SK-N-SH (cell line): ENCODE results near the gene HIF3A. TPM values are rescaled to one million over a fixed set of nuclear protein-coding genes. Genes with fewer than 3 reads are reported as not detected.

Source experiments
- CTCF ChIA-PET: fragments of 300-600, 350-600 bp; formaldehyde crosslinking; extraction: SDS; loops from one replicate; lab custom pipeline; 2021; lab: Yijun Ruan, JAX
- POLR2A ChIA-PET: fragments of 350-600 bp; sonication (Branson Sonifier 250); formaldehyde crosslinking; extraction: SDS; loops from one replicate; lab custom pipeline; 2020; ENCODE audit warnings: antibody characterized with exemption, inconsistent platforms; lab: Yijun Ruan, JAX
- DNase-seq: peaks from one replicate; pipeline ENCODE4 v3.0.0; 2012
- H2AFZ ChIP-seq: fragments of 200-600 bp; sonication (generic); 2 replicates; pipeline ENCODE4 v1.8.1; 2016; ENCODE audit warnings: antibody characterized with exemption, mild to moderate bottlenecking, low read depth
- H3F3A ChIP-seq: fragments of 200-600 bp; sonication (generic); replicated peaks from 2 replicates; pipeline ENCODE3; 2016; ENCODE audit warnings: antibody characterized with exemption, mild to moderate bottlenecking; ENCODE audit not compliant: insufficient read depth
- H3K27ac ChIP-seq, 2 experiments: fragments of 200-500 bp in 1 of 2; fragments of 200-600 bp in 1 of 2; sonication (Bioruptor generic) in 1 of 2; sonication (generic), shearing (Covaris generic) in 1 of 2; 2 replicates each; pipeline versions ENCODE4 v1.5.1 to v1.6.1; 2014 to 2016; ENCODE audit warnings: low read depth in 2 of 2, inconsistent platforms in 1 of 2, low read length in 1 of 2, mild to moderate bottlenecking in 1 of 2, mixed read lengths in 1 of 2
- H3K27me3 ChIP-seq: fragments of 200-600 bp; sonication (generic), shearing (Covaris generic); 2 replicates; pipeline ENCODE4 v1.6.1; 2016; ENCODE audit warnings: mixed run types; ENCODE audit not compliant: insufficient read depth
- H3K36me3 ChIP-seq, 2 experiments: fragments of 200-500 bp in 1 of 2; fragments of 200-600 bp in 1 of 2; sonication (Bioruptor generic) in 1 of 2; sonication (generic) in 1 of 2; replicated peaks in 1 of 2; 2 replicates each; pipeline versions ENCODE3 to v1.5.1; 2014 to 2016; ENCODE audit warnings: low read length in 1 of 2, mild to moderate bottlenecking in 1 of 2; ENCODE audit not compliant: insufficient read depth in 2 of 2, control insufficient read depth in 1 of 2
- H3K4me1 ChIP-seq, 2 experiments: fragments of 200-500 bp in 1 of 2; fragments of 200-600 bp in 1 of 2; sonication (Bioruptor generic) in 1 of 2; sonication (generic), shearing (Covaris generic) in 1 of 2; 2 replicates each; pipeline versions ENCODE4 v1.5.1 to v1.6.1; 2014 to 2016; ENCODE audit warnings: low read depth in 1 of 2, low read length in 1 of 2, mixed run types in 1 of 2; ENCODE audit not compliant: insufficient read depth in 2 of 2, control insufficient read depth in 1 of 2
- H3K4me2 ChIP-seq: fragments of 200-600 bp; sonication (generic), shearing (Covaris generic); 2 replicates; pipeline ENCODE4 v1.6.1; 2017; ENCODE audit warnings: mixed run types
- H3K4me3 ChIP-seq, 2 experiments: fragments of 200-500 bp in 1 of 2; fragments of 200-600 bp in 1 of 2; sonication (Bioruptor generic) in 1 of 2; sonication (generic), shearing (Covaris generic) in 1 of 2; 2 replicates each; pipeline versions ENCODE4 v1.5.1 to v1.8.1; 2014 to 2016; ENCODE audit warnings: low read depth in 2 of 2, inconsistent platforms in 1 of 2, low read length in 1 of 2, mild to moderate bottlenecking in 1 of 2, mixed read lengths in 1 of 2, moderate library complexity in 1 of 2
- H3K79me2 ChIP-seq: fragments of 200-600 bp; sonication (generic); 2 replicates; pipeline ENCODE4 v1.8.1; 2017; ENCODE audit warnings: mild to moderate bottlenecking; ENCODE audit not compliant: insufficient read depth
- H3K9ac ChIP-seq: fragments of 200-600 bp; sonication (generic); 2 replicates; pipeline ENCODE4 v1.6.1; 2017; ENCODE audit warnings: mixed run types
- H3K9me2 ChIP-seq: fragments of 200-600 bp; sonication (generic); 2 replicates; pipeline ENCODE4 v1.6.1; 2017; ENCODE audit warnings: mixed run types
- H3K9me3 ChIP-seq: fragments of 200-600 bp; sonication (generic); 2 replicates; pipeline ENCODE4 v1.6.1; 2017; ENCODE audit warnings: mixed run types, mild to moderate bottlenecking, moderate library complexity
- H4K20me1 ChIP-seq: fragments of 200-600 bp; sonication (generic); 2 replicates; pipeline ENCODE4 v1.6.1; 2017; ENCODE audit warnings: mild to moderate bottlenecking, mixed run types; ENCODE audit not compliant: insufficient read depth
- EP300 ChIP-seq, 2 experiments: IDR thresholded peaks; 2 replicates each; pipeline versions ENCODE4 v1.4.0 to v1.6.1; 2012; ENCODE audit warnings: borderline replicate concordance in 1 of 2, low read depth in 1 of 2, low read length in 1 of 2
- EZH2phosphoT487 ChIP-seq: fragments of 200-600 bp; sonication (generic); IDR thresholded peaks from 2 replicates; pipeline ENCODE4 v1.6.1; 2017; ENCODE audit warnings: low read depth, mixed run types, mild to moderate bottlenecking, antibody characterized with exemption, moderate library complexity, borderline replicate concordance
- FOXM1 ChIP-seq: IDR thresholded peaks from 2 replicates; pipeline ENCODE4 v1.4.0; 2012; ENCODE audit warnings: low read depth, mild to moderate bottlenecking
- GABPA ChIP-seq: IDR thresholded peaks from 2 replicates; pipeline ENCODE4 v1.4.0; 2012; ENCODE audit warnings: low read depth, mild to moderate bottlenecking
- GATA2 ChIP-seq: sonication (generic); formaldehyde crosslinking; IDR thresholded peaks from 2 replicates; pipeline ENCODE4 v1.5.0; 2020; ENCODE audit warnings: mild to moderate bottlenecking, missing genetic modification reagents
- NFIC ChIP-seq: IDR thresholded peaks from 2 replicates; pipeline ENCODE4 v1.4.0; 2012; ENCODE audit warnings: borderline replicate concordance
- NRF1 ChIP-seq: IDR thresholded peaks from 2 replicates; pipeline ENCODE4 v1.6.1; 2012; ENCODE audit warnings: low read depth, mild to moderate bottlenecking, low read length
- RAD21 ChIP-seq: IDR thresholded peaks from 2 replicates; pipeline ENCODE4 v1.6.1; 2012; ENCODE audit warnings: mild to moderate bottlenecking, low read length
- RFX5 ChIP-seq: IDR thresholded peaks from 2 replicates; pipeline ENCODE4 v1.6.1; 2012; ENCODE audit warnings: mild to moderate bottlenecking, improper control_type of control experiment, low read length
- SIN3A ChIP-seq: IDR thresholded peaks from 2 replicates; pipeline ENCODE4 v1.6.1; 2012; ENCODE audit warnings: low read depth, mild to moderate bottlenecking, low read length, moderate library complexity, borderline replicate concordance
- SMC3 ChIP-seq: IDR thresholded peaks from 2 replicates; pipeline ENCODE4 v1.6.1; 2012; ENCODE audit warnings: low read depth, low read length, improper control_type of control experiment
- TCF12 ChIP-seq: IDR thresholded peaks from 2 replicates; pipeline ENCODE4 v1.4.0; 2012
- YY1 ChIP-seq: IDR thresholded peaks from 2 replicates; pipeline ENCODE4 v1.4.0; 2012; ENCODE audit warnings: low read depth, mild to moderate bottlenecking
- WGBS: methylation state at CpG from one replicate; pipeline ENCODE4 v1.1.6; 2017; ENCODE audit warnings: low lambda C conversion rate; 5-methylcytosine and 5-hydroxymethylcytosine counted together
- polyA plus RNA-seq, 3 experiments: library from polyadenylated mRNA; depleted of rRNA; stranded (reverse); fragments of >200 nt; gene quantifications; 2 replicates each; pipeline ENCODE4 v1.2.3, GENCODE V29; 2012
- TF ChIP-seq, protein P1 (sequence below): IDR thresholded peaks from 2 replicates; pipeline ENCODE4 v1.4.0; 2012; ENCODE audit warnings: low read depth, borderline replicate concordance
- TF ChIP-seq, protein P2 (sequence below): fragments of 150-350 bp; IDR thresholded peaks from 2 replicates; pipeline ENCODE4 v1.6.1; 2017; ENCODE audit warnings: antibody characterized with exemption, low read length, low read depth, borderline replicate concordance
- TF ChIP-seq, protein P3 (sequence below): IDR thresholded peaks from 2 replicates; pipeline ENCODE4 v1.4.0; 2012; ENCODE audit warnings: low read depth
- TF ChIP-seq, protein P4 (sequence below): IDR thresholded peaks from 2 replicates; pipeline ENCODE4 v1.6.1; 2012; ENCODE audit warnings: mild to moderate bottlenecking, low read depth, low read length, moderate library complexity

The HIF3A gene
- polyA plus RNA-seq, 1 of the 3 experiments (the other 2 are of a cell fraction) = 0.92 TPM

DNA sequence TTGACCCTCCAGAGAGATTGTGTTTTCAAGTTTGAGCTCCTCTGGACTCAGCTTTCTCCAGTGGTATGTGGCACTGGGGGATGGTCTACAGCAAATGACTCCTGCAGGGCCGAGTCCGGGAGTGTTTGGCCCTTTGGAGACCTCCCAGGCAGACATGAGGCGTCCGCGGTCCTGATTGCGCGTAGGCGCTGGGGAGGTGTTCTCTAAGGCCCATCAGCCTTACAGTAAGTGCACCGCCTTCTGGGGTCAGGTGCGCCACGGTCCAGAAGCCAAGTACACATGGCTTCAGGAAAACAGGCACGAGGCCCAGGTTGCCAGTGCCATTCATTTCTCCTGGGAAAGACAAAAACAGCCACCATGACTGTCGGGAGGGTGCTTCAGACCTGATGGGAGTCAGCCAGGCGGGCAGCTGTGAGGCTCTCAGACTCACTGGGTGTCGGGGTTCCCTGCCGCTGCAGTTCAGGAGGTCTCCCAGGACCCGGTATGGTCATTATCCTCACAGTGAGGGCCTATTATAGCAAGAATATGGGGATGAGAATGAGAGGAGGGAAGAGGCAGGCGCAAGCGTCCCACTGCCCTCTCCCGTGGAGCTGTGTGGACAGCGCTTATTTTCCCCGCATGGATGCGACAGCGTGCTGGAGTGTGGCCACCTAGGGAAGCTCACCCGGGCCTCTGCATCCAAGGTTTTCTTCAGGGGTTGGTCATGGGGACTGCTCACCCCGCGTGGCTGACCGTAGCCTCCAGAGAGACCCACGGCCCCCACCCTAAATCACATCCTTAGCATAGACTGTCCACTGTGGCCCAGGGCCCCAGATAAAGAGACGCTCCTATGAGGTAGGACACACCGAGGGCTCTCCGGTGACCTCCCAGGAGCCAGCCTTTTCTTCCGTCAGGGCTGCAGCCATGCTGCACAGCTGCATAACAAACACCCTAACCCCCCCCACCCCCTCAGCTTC is 94.7 kb downstream of the HIF3A start:
- ChIA-PET POLR2A (interaction anchor here (1.2 kb wide), 1 partner anchor 8 kb away, joined by 3 read pairs; no protein-coding TSS in a partner anchor), CTCF (interaction anchor here (0.6 to 2.6 kb wide), 7 partner anchors 11 to 323 kb away, joined by 3 to 9 read pairs (median 4); no protein-coding TSS in a partner anchor)
- H3K9me2 ChIP-seq = no peaks in the 10 kb centered on the region
- no peaks in the 10 kb centered on the region for H3K79me2 ChIP-seq
- 96% methylated on average over 31 of the region's 33 CpGs for WGBS
- H3K4me1 ChIP-seq = no peaks in the 10 kb centered on the region
- DNase-seq = no peak
- H3K4me3 ChIP-seq = no peak overlapping the region
- H3K36me3 ChIP-seq = peaks cover 27 to 41% of the 10 kb centered on the region in 2 experiments
- H3K4me2 ChIP-seq = no peak overlapping the region
- no peak overlapping the region for H3K27ac ChIP-seq
- no peak overlapping the region for H3K9ac ChIP-seq
- peaks cover 3% of the 10 kb centered on the region for H3F3A ChIP-seq
- H4K20me1 ChIP-seq = no peaks in the 10 kb centered on the region
- no peaks in the 10 kb centered on the region for H3K9me3 ChIP-seq
- H3K27me3 ChIP-seq = no peaks in the 10 kb centered on the region
- TF ChIP-seq SMC3 (no peak), GABPA (no peak), RAD21 (no peak), FOXM1 (no peak), EZH2phosphoT487 (no peak), TCF12 (no peak), YY1 (no peak), SIN3A (no peak), NRF1 (no peak), NFIC (no peak)
- TF ChIP-seq, protein P1, sequence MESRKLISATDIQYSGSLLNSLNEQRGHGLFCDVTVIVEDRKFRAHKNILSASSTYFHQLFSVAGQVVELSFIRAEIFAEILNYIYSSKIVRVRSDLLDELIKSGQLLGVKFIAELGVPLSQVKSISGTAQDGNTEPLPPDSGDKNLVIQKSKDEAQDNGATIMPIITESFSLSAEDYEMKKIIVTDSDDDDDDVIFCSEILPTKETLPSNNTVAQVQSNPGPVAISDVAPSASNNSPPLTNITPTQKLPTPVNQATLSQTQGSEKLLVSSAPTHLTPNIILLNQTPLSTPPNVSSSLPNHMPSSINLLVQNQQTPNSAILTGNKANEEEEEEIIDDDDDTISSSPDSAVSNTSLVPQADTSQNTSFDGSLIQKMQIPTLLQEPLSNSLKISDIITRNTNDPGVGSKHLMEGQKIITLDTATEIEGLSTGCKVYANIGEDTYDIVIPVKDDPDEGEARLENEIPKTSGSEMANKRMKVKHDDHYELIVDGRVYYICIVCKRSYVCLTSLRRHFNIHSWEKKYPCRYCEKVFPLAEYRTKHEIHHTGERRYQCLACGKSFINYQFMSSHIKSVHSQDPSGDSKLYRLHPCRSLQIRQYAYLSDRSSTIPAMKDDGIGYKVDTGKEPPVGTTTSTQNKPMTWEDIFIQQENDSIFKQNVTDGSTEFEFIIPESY = no peak
- TF ChIP-seq, protein P2, sequence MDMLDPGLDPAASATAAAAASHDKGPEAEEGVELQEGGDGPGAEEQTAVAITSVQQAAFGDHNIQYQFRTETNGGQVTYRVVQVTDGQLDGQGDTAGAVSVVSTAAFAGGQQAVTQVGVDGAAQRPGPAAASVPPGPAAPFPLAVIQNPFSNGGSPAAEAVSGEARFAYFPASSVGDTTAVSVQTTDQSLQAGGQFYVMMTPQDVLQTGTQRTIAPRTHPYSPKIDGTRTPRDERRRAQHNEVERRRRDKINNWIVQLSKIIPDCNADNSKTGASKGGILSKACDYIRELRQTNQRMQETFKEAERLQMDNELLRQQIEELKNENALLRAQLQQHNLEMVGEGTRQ = no peak
- no peak overlapping the region for H2AFZ ChIP-seq

DNA sequence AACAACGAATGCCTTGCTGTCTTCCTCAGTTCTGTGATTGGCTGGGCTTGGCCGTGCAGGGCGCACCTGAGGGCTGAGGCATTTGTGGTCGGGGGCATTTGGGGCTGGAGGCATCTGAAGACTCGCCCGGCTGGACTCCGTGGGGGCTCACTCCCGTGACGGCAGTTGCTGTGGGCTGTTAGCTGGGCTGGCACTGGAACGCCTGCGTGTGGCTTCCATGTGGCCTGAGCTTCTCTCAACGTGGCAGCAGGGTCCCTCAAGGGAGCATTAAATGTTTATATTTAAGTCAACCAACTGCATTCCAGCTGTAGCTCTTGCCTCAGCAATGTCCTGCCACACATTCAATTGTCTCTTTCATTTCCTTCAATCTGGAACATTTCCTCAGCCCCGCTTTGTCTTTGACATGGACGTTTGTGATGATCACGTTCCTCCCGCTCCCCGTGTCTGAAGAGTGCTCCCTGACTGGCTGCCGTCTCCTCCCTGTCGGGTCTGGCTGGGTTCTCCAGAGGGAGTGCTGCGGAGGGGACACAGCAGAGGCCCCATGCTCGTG is 95.5 kb downstream of the HIF3A start:
- ChIA-PET POLR2A (interaction anchor here (1.2 kb wide), 1 partner anchor 9 kb away, joined by 3 read pairs; no protein-coding TSS in a partner anchor), CTCF (interaction anchor here (0.6 to 2.6 kb wide), 7 partner anchors 10 to 322 kb away, joined by 3 to 9 read pairs (median 4); no protein-coding TSS in a partner anchor)
- no peaks in the 10 kb centered on the region for H3K27me3 ChIP-seq
- no peak overlapping the region for H2AFZ ChIP-seq
- H3K79me2 ChIP-seq = no peaks in the 10 kb centered on the region
- H4K20me1 ChIP-seq = no peaks in the 10 kb centered on the region
- no peaks in the 10 kb centered on the region for H3K9me3 ChIP-seq
- no peaks in the 10 kb centered on the region for H3K4me1 ChIP-seq
- H3K4me2 ChIP-seq = no peak overlapping the region
- peaks cover 3% of the 10 kb centered on the region for H3F3A ChIP-seq
- no peak overlapping the region for H3K27ac ChIP-seq
- H3K9ac ChIP-seq = no peak overlapping the region
- no peaks in the 10 kb centered on the region for H3K9me2 ChIP-seq
- no peak for DNase-seq
- peaks cover 24 to 35% of the 10 kb centered on the region in 2 experiments for H3K36me3 ChIP-seq
- H3K4me3 ChIP-seq = no peak overlapping the region
- WGBS = 92% methylated on average over 17 of the region's 21 CpGs
- no peak for TF ChIP-seq EP300 (IDR thresholded peaks at IDR 0.05; ENCODE audit: borderline replicate concordance in 1 of 2, low read depth in 1 of 2, low read length in 1 of 2)
- TF ChIP-seq YY1 = no peak
- no peak for TF ChIP-seq GATA2 (CRISPR knock-in tag)
- no peak for TF ChIP-seq FOXM1
- no peak for TF ChIP-seq RFX5
- TF ChIP-seq, protein P2 = no peak
- TF ChIP-seq GABPA = no peak
- TF ChIP-seq, protein P3, sequence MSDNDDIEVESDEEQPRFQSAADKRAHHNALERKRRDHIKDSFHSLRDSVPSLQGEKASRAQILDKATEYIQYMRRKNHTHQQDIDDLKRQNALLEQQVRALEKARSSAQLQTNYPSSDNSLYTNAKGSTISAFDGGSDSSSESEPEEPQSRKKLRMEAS = no peak
- TF ChIP-seq, protein P4, sequence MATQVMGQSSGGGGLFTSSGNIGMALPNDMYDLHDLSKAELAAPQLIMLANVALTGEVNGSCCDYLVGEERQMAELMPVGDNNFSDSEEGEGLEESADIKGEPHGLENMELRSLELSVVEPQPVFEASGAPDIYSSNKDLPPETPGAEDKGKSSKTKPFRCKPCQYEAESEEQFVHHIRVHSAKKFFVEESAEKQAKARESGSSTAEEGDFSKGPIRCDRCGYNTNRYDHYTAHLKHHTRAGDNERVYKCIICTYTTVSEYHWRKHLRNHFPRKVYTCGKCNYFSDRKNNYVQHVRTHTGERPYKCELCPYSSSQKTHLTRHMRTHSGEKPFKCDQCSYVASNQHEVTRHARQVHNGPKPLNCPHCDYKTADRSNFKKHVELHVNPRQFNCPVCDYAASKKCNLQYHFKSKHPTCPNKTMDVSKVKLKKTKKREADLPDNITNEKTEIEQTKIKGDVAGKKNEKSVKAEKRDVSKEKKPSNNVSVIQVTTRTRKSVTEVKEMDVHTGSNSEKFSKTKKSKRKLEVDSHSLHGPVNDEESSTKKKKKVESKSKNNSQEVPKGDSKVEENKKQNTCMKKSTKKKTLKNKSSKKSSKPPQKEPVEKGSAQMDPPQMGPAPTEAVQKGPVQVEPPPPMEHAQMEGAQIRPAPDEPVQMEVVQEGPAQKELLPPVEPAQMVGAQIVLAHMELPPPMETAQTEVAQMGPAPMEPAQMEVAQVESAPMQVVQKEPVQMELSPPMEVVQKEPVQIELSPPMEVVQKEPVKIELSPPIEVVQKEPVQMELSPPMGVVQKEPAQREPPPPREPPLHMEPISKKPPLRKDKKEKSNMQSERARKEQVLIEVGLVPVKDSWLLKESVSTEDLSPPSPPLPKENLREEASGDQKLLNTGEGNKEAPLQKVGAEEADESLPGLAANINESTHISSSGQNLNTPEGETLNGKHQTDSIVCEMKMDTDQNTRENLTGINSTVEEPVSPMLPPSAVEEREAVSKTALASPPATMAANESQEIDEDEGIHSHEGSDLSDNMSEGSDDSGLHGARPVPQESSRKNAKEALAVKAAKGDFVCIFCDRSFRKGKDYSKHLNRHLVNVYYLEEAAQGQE = no peak
